Measurements from ENCODE around the gene TRIP4. TPM values are rescaled to one million over a fixed set of nuclear protein-coding genes. Genes with fewer than 3 reads are reported as not detected.

The TRIP4 gene
- total and polyA plus RNA-seq, 9 of the 15 experiments (the other 6 are each of a cell fraction or from before 2014, with no cell fraction given) = 7.6 to 23.3 (median 16.7) TPM

GRCh38 chr15:64430000-64430735, 42.5 kb downstream of the TRIP4 start (continued):
- TF ChIP-seq NKRF (IDR thresholded peaks at IDR 0.05; ENCODE audit: borderline replicate concordance) = no peak
- no peak for TF ChIP-seq ELK1 (CRISPR knock-in tag; IDR thresholded peaks at IDR 0.05)
- TF ChIP-seq ZBTB5 (IDR thresholded peaks at IDR 0.05) = no peak
- TF ChIP-seq CBX5 (IDR thresholded peaks at IDR 0.05; ENCODE audit: borderline replicate concordance, low read depth) = no peak
- no peak for TF ChIP-seq BRD9 (IDR thresholded peaks at IDR 0.05; ENCODE audit: low read depth, partially characterized antibody)
- no peak for TF ChIP-seq POLR2G (IDR thresholded peaks at IDR 0.05; ENCODE audit: low read depth, low read length)
- peak; percentile 78 for TF ChIP-seq NCOR1 (IDR thresholded peaks at IDR 0.05)
- no peak for TF ChIP-seq ZNF277 (CRISPR knock-in tag; IDR thresholded peaks at IDR 0.05; ENCODE audit: borderline replicate concordance)
- TF ChIP-seq NCOA1 (IDR thresholded peaks at IDR 0.05; ENCODE audit: low read depth) = peak; percentile 70
- TF ChIP-seq HBP1 (CRISPR knock-in tag; IDR thresholded peaks at IDR 0.05) = no peak
- peak; percentile 95 for TF ChIP-seq TEAD4 (IDR thresholded peaks at IDR 0.05; ENCODE audit: low read length)
- no peak for TF ChIP-seq TEAD4 (CRISPR knock-in tag; IDR thresholded peaks at IDR 0.05; ENCODE audit: borderline replicate concordance)
- no peak for TF ChIP-seq ZNF592 (IDR thresholded peaks at IDR 0.05)
- TF ChIP-seq MIER1 (IDR thresholded peaks at IDR 0.05; ENCODE audit: low read depth) = no peak
- no peak for TF ChIP-seq ZNF3 (CRISPR knock-in tag; IDR thresholded peaks at IDR 0.05)

Data from K562 (cell line).